GM19397 (cell line): ENCODE results near the gene PALM.
A peak's percentile ranks its signal among the peaks of the same experiment; 100 is the strongest.
"Not testable (repeated sequence)": the region's sequence is repeated elsewhere in the genome, so short reads cannot be mapped to it uniquely, and the experiment has no call there.

ENCODE experiments used
- ATAC-seq: cut with Tn5 transposase; IDR thresholded peaks from one replicate; pipeline ENCODE4 v1.9.1; 2021; ENCODE audit warnings: mild to moderate bottlenecking, moderate library complexity; ENCODE audit not compliant: unreplicated experiment

The PALM gene

GRCh38 chr19:678791-679388 is 29.8 kb upstream of the PALM start:
- ATAC-seq, result no peak

GRCh38 chr19:679418-680286 is 29.1 kb upstream of the PALM start:
- no peak for ATAC-seq

GRCh38 chr19:680287-681028 is 28.3 kb upstream of the PALM start:
- peak; percentile 77 for ATAC-seq

GRCh38 chr19:681029-682019 is 27.4 kb upstream of the PALM start:
- no peak for ATAC-seq

GRCh38 chr19:682678-683320 is 25.9 kb upstream of the PALM start:
- no peak for ATAC-seq

- no peak for ATAC-seq
Measured at GRCh38 chr19:685454-685931, 23.2 kb upstream of the PALM start.

GRCh38 chr19:686589-687297 is 22.0 kb upstream of the PALM start:
- ATAC-seq, result no peak

- no peak for ATAC-seq
Measured at GRCh38 chr19:687569-688166, 21.1 kb upstream of the PALM start.

- ATAC-seq, result no peak
Measured at GRCh38 chr19:688214-688613, 20.5 kb upstream of the PALM start.

- ATAC-seq, result no peak
Measured at GRCh38 chr19:688992-689391, 19.7 kb upstream of the PALM start.

GRCh38 chr19:690203-690602 is 18.5 kb upstream of the PALM start:
- ATAC-seq, result no peak

GRCh38 chr19:694481-695351 is 14.0 kb upstream of the PALM start:
- no peak for ATAC-seq

- ATAC-seq, result no peak
Measured at GRCh38 chr19:695352-695949, 13.3 kb upstream of the PALM start, which contains the start of gene PRSS57. Gene PRSS57 (minus strand): TSS chr19:695452. CDS start chr19:695430, 22 bp downstream.

- ATAC-seq, result not testable (repeated sequence)
Measured at GRCh38 chr19:698529-698928, 10.2 kb upstream of the PALM start.

- not testable (repeated sequence) for ATAC-seq
Measured at GRCh38 chr19:699885-700284, 8.8 kb upstream of the PALM start.

GRCh38 chr19:702847-703246 is 5.9 kb upstream of the PALM start:
- not testable (repeated sequence) for ATAC-seq

GRCh38 chr19:703329-703650 is 5.4 kb upstream of the PALM start:
- no peak for ATAC-seq
